ENCODE measurements around the gene LSS.

Gene LSS

DNA sequence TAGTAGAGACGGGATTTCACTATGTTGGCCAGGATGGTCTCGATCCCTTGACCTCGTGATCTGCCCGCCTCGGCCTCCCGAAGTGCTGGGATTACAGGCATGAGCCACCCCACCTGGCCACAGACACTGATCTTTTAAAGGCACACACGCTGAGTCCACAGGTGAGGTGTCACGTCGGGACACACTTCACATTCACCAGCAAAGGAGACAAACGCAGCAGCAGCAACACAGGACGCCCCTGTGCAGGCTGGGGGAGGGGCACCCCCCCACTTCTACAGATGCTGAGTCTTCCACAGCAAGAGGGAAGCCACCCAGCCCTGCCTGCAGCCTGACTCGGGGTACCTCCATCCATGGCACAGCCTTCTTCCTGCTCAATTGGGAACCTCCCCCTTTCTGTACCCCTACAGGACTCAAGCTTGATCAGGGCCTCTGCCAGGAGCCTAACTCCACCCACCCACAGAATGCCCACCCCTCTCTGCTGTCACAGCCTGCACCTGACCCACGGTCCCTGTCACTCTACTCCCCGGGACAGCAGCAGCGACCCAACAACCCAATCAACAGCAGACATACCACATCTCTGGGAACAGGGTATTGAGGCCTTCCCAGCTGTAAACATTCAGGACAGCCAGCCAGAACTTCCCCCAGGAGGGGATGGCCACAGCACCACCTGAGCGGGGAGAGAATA is 9.5 kb downstream of the LSS start:
- TF ChIP-seq NFIC (IDR thresholded peaks at IDR 0.05): no peak
- TF ChIP-seq EGR1 (IDR thresholded peaks at IDR 0.05): no peak
- TF ChIP-seq FOXM1 (IDR thresholded peaks at IDR 0.05; ENCODE audit: borderline replicate concordance, low read depth): no peak
- no peak for TF ChIP-seq TAF1 (IDR thresholded peaks at IDR 0.05; ENCODE audit: low read depth)
- TF ChIP-seq CREB1 (IDR thresholded peaks at IDR 0.05; ENCODE audit: low read depth): no peak
- TF ChIP-seq RAD21 (IDR thresholded peaks at IDR 0.05; ENCODE audit: low read depth): no peak
- no peak for TF ChIP-seq CEBPB (IDR thresholded peaks at IDR 0.05)
- TF ChIP-seq REST (IDR thresholded peaks at IDR 0.05; ENCODE audit: low read depth): no peak
- no peak for TF ChIP-seq TCF12 (IDR thresholded peaks at IDR 0.05; ENCODE audit: low read depth)
- TF ChIP-seq ZBTB7A (IDR thresholded peaks at IDR 0.05; ENCODE audit: low read depth): no peak
- no peak for TF ChIP-seq MAX (IDR thresholded peaks at IDR 0.05)
- no peak for TF ChIP-seq TEAD4 (IDR thresholded peaks at IDR 0.05)
- no peak for TF ChIP-seq EP300 (IDR thresholded peaks at IDR 0.05; ENCODE audit: borderline replicate concordance)

DNA sequence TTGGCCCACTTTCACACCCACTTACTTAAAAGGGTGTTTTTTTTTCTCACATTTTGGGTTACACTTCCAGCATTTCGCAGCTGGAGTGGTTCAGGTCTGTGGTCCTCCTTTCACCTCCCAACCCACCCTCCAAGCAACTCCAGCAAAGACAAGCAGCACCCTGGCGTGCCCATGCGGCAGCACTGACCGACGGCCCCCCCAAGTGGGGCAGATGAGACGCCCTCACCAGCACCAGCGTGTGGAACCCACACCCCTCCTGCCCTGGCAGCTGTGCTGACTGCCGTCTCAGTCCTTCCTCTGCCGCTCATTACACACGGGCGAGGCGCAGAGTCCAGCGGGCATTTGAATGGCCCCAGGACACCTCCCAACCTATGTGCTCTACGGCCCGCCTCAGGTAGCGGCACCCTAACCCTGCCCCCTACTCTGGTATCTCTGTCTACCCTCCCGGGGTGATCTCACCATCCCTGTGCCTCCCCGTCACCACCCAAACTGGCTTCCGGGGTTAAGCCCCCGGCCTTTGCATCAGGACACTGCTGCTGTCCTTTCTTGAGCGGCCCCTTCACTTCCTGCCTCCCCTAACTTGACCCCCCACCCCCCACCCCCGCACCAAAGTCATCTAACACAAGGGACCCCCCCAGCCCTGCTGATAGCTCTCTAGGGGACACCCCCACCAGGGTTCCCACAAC is 10.9 kb downstream of the LSS start:
- TF ChIP-seq CEBPB (IDR thresholded peaks at IDR 0.05) (no peak), MAX (IDR thresholded peaks at IDR 0.05) (no peak), REST (IDR thresholded peaks at IDR 0.05; ENCODE audit: low read depth) (no peak), TCF12 (IDR thresholded peaks at IDR 0.05; ENCODE audit: low read depth) (no peak), TEAD4 (IDR thresholded peaks at IDR 0.05) (no peak), CREB1 (IDR thresholded peaks at IDR 0.05; ENCODE audit: low read depth) (no peak), YY1 (IDR thresholded peaks at IDR 0.05; ENCODE audit: low read depth) (no peak), NFIC (IDR thresholded peaks at IDR 0.05) (no peak), ZBTB7A (IDR thresholded peaks at IDR 0.05; ENCODE audit: low read depth) (no peak), FOXM1 (IDR thresholded peaks at IDR 0.05; ENCODE audit: borderline replicate concordance, low read depth) (no peak), EP300 (IDR thresholded peaks at IDR 0.05; ENCODE audit: borderline replicate concordance) (no peak), USF1 (IDR thresholded peaks at IDR 0.05) (no peak), EGR1 (IDR thresholded peaks at IDR 0.05) (no peak), RAD21 (IDR thresholded peaks at IDR 0.05; ENCODE audit: low read depth) (no peak)

- TF ChIP-seq REST (IDR thresholded peaks at IDR 0.05; ENCODE audit: low read depth): no peak
- TF ChIP-seq MAX (IDR thresholded peaks at IDR 0.05): no peak
- no peak for TF ChIP-seq TAF1 (IDR thresholded peaks at IDR 0.05; ENCODE audit: low read depth)
- no peak for TF ChIP-seq EP300 (IDR thresholded peaks at IDR 0.05; ENCODE audit: borderline replicate concordance)
- no peak for TF ChIP-seq YY1 (IDR thresholded peaks at IDR 0.05; ENCODE audit: low read depth)
- no peak for TF ChIP-seq TEAD4 (IDR thresholded peaks at IDR 0.05)
- TF ChIP-seq TCF12 (IDR thresholded peaks at IDR 0.05; ENCODE audit: low read depth): no peak
- no peak for TF ChIP-seq FOXM1 (IDR thresholded peaks at IDR 0.05; ENCODE audit: borderline replicate concordance, low read depth)
- no peak for TF ChIP-seq USF1 (IDR thresholded peaks at IDR 0.05)
- no peak for TF ChIP-seq CEBPB (IDR thresholded peaks at IDR 0.05)
- TF ChIP-seq RAD21 (IDR thresholded peaks at IDR 0.05; ENCODE audit: low read depth): no peak
- TF ChIP-seq NFIC (IDR thresholded peaks at IDR 0.05): no peak
- no peak for TF ChIP-seq EGR1 (IDR thresholded peaks at IDR 0.05)
- TF ChIP-seq ZBTB7A (IDR thresholded peaks at IDR 0.05; ENCODE audit: low read depth): no peak
- TF ChIP-seq CREB1 (IDR thresholded peaks at IDR 0.05; ENCODE audit: low read depth): no peak
Observed at GRCh38 chr21:46216132-46216747, 12.3 kb downstream of the LSS start.
